HCT116 (cell line): ENCODE measurements around the gene TTC27. TPM values are rescaled to one million over a fixed set of nuclear protein-coding genes. Genes with fewer than 3 reads are reported as not detected.

Source experiments
- ATAC-seq: fragments of 200-7000 bp; cut with Tn5 transposase; 2 replicates; pipeline ENCODE4 v1.9.1; 2020; ENCODE audit warnings: mild to moderate bottlenecking, moderate library complexity
- BruUV-seq: library from RNA; stranded (reverse); fragments of 400-500 nt; replicated peaks from 2 replicates; lab custom pipeline; 2021; lab: Mats Ljungman, UMichigan
- CTCF ChIA-PET: fragments of 300-600 bp; sonication (Branson Sonifier 250); formaldehyde crosslinking; loops from one replicate; lab custom pipeline; 2021; ENCODE audit warnings: antibody characterized with exemption; lab: Charles Lee
- POLR2A ChIA-PET: fragments of 300-600, 350-600 bp; sonication (Branson Sonifier 250); formaldehyde crosslinking; loops from one replicate; lab custom pipeline; 2021; ENCODE audit warnings: antibody characterized with exemption; lab: Charles Lee
- RAD21 ChIA-PET, 2 experiments: fragments of 300-600 bp; sonication (Branson Sonifier 250); formaldehyde crosslinking; loops; one replicate each; lab custom pipeline; 2023; ENCODE audit warnings: low total read pairs in 2 of 2; ENCODE audit not compliant: uncharacterized antibody in 2 of 2, unreplicated experiment in 2 of 2, low non-redundant PET in 1 of 2; lab: Charles Lee
- DNase-seq: peaks from one replicate; pipeline ENCODE4 v3.0.0-alpha.2; 2010; ENCODE audit warnings: low read depth, low spot score
- H2AFZ ChIP-seq: fragments of 200-600 bp; shearing (Covaris generic), sonication (generic); 2 replicates; pipeline ENCODE4 v1.6.1; 2017; ENCODE audit warnings: low read depth, mixed run types, mixed read lengths, antibody characterized with exemption, low read length; ENCODE audit not compliant: poor library complexity, severe bottlenecking
- H3K27ac ChIP-seq: 2 replicates; pipeline ENCODE4 v1.5.1; 2012; ENCODE audit warnings: low read depth, low read length
- H3K27me3 ChIP-seq: fragments of 200-600 bp; sonication (generic); 2 replicates; pipeline ENCODE4 v1.6.1; 2016; ENCODE audit warnings: mixed run types, low read length, mixed read lengths; ENCODE audit not compliant: insufficient read depth
- H3K36me3 ChIP-seq, 2 experiments: fragments of 200-500 bp in 1 of 2; fragments of 200-600 bp in 1 of 2; sonication (Bioruptor generic) in 1 of 2; sonication (generic) in 1 of 2; 2 replicates each; pipeline versions ENCODE4 v1.5.1 to v1.6.1; 2014 to 2016; ENCODE audit warnings: low read length in 2 of 2, inconsistent platforms in 1 of 2, mixed read lengths in 1 of 2, mixed run types in 1 of 2; ENCODE audit not compliant: insufficient read depth in 2 of 2, control insufficient read depth in 1 of 2
- H3K4me1 ChIP-seq, 2 experiments: fragments of 200-600 bp in 1 of 2; sonication (generic) in 1 of 2; 2 replicates each; pipeline versions ENCODE4 v1.5.1 to v1.6.1; 2012 to 2017; ENCODE audit warnings: low read length in 2 of 2, inconsistent platforms in 1 of 2, mild to moderate bottlenecking in 1 of 2, mixed read lengths in 1 of 2, mixed run types in 1 of 2, moderate library complexity in 1 of 2; ENCODE audit not compliant: insufficient read depth in 2 of 2, control insufficient read depth in 1 of 2
- H3K4me2 ChIP-seq: fragments of 200-600 bp; sonication (generic); 2 replicates; pipeline ENCODE4 v1.6.1; 2017; ENCODE audit warnings: mixed run types, low read length, mixed read lengths
- H3K4me3 ChIP-seq, 2 experiments: fragments of 200-600 bp in 1 of 2; sonication (generic) in 1 of 2; replicated peaks in 1 of 2; 2 replicates each; pipeline ENCODE4 v1.5.1; 2011 to 2016; ENCODE audit warnings: low read length in 2 of 2, control low read depth in 1 of 2, low read depth in 1 of 2, mild to moderate bottlenecking in 1 of 2, mixed read lengths in 1 of 2, mixed run types in 1 of 2
- H3K79me2 ChIP-seq: fragments of 200-600 bp; sonication (generic); 2 replicates; pipeline ENCODE4 v1.6.1; 2017; ENCODE audit warnings: mild to moderate bottlenecking, mixed run types, low read length, moderate library complexity, mixed read lengths; ENCODE audit not compliant: insufficient read depth
- H3K9ac ChIP-seq: fragments of 200-600 bp; sonication (generic); 2 replicates; pipeline ENCODE4 v1.6.1; 2016; ENCODE audit warnings: low read length, mixed read lengths
- H3K9me2 ChIP-seq: fragments of 200-600 bp; sonication (generic), shearing (Covaris generic); 2 replicates; pipeline ENCODE4 v1.6.1; 2017; ENCODE audit warnings: mixed run types, mild to moderate bottlenecking, moderate library complexity; ENCODE audit not compliant: insufficient read depth
- H3K9me3 ChIP-seq, 2 experiments: fragments of 200-500 bp in 1 of 2; fragments of 200-600 bp in 1 of 2; sonication (Bioruptor generic) in 1 of 2; sonication (generic) in 1 of 2; 2 replicates each; pipeline ENCODE4 v1.6.1; 2014 to 2017; ENCODE audit warnings: low read length in 2 of 2, mixed read lengths in 2 of 2, inconsistent platforms in 1 of 2, low read depth in 1 of 2, mild to moderate bottlenecking in 1 of 2, mixed run types in 1 of 2, moderate library complexity in 1 of 2; ENCODE audit not compliant: control insufficient read depth in 1 of 2, insufficient read depth in 1 of 2
- H4K20me1 ChIP-seq: fragments of 200-600 bp; sonication (generic), shearing (Covaris generic); 2 replicates; pipeline ENCODE4 v1.6.1; 2017; ENCODE audit warnings: mixed run types, mild to moderate bottlenecking, moderate library complexity; ENCODE audit not compliant: insufficient read depth
- EGR1 ChIP-seq: IDR thresholded peaks from 2 replicates; pipeline ENCODE4 v1.6.1; 2012; ENCODE audit warnings: low read depth
- ELF1 ChIP-seq: IDR thresholded peaks from 2 replicates; pipeline ENCODE4 v1.6.1; 2012; ENCODE audit warnings: low read depth, borderline replicate concordance
- EZH2 ChIP-seq: fragments of 200-600 bp; sonication (generic); IDR thresholded peaks from 2 replicates; pipeline ENCODE4 v1.6.1; 2017; ENCODE audit warnings: antibody characterized with exemption, mixed run types
- EZH2phosphoT487 ChIP-seq: fragments of 200-600 bp; IDR thresholded peaks from 2 replicates; pipeline ENCODE4 v1.6.1; 2018; ENCODE audit warnings: antibody characterized with exemption, borderline replicate concordance
- JUND ChIP-seq: IDR thresholded peaks from 2 replicates; pipeline ENCODE4 v1.6.1; 2012
- POLR2A ChIP-seq: IDR thresholded peaks from 2 replicates; pipeline ENCODE4 v1.7.0; 2011; ENCODE audit warnings: borderline replicate concordance; ENCODE audit not compliant: insufficient read depth, insufficient read length; ENCODE audit errors: extremely low read depth
- POLR2AphosphoS5 ChIP-seq: IDR thresholded peaks from 2 replicates; pipeline ENCODE4 v1.6.1; 2011; ENCODE audit warnings: mild to moderate bottlenecking, low read depth, low read length, moderate library complexity
- RAD21 ChIP-seq: IDR thresholded peaks from 2 replicates; pipeline ENCODE4 v1.6.1; 2012; ENCODE audit warnings: low read depth, mild to moderate bottlenecking
- SIN3A ChIP-seq: IDR thresholded peaks from 2 replicates; pipeline ENCODE4 v1.6.1; 2012; ENCODE audit warnings: low read depth
- SP1 ChIP-seq: IDR thresholded peaks from 2 replicates; pipeline ENCODE4 v1.6.1; 2012; ENCODE audit warnings: low read depth
- SRF ChIP-seq: IDR thresholded peaks from 2 replicates; pipeline ENCODE4 v1.6.1; 2012; ENCODE audit warnings: low read depth
- TCF7L2 ChIP-seq: IDR thresholded peaks from 2 replicates; pipeline ENCODE4 v1.7.0; 2011; ENCODE audit warnings: borderline replicate concordance, inconsistent platforms; ENCODE audit not compliant: insufficient read depth, insufficient read length; ENCODE audit errors: extremely low read depth
- YY1 ChIP-seq: IDR thresholded peaks from 2 replicates; pipeline ENCODE4 v1.6.1; 2011; ENCODE audit warnings: low read length, low read depth, moderate library complexity, mild to moderate bottlenecking; ENCODE audit not compliant: insufficient replicate concordance; ENCODE audit errors: extremely low read depth
- ZFX ChIP-seq: fragments of 450-650 bp; IDR thresholded peaks from 2 replicates; pipeline ENCODE4 v1.6.1; 2017
- ZNF274 ChIP-seq: fragments of 200-500 bp; sonication (Bioruptor generic); IDR thresholded peaks from 2 replicates; pipeline ENCODE4 v1.6.1; 2014; ENCODE audit warnings: mild to moderate bottlenecking, low read depth, low read length, inconsistent platforms
- intact Hi-C: fragments of 100-400 bp; cut with micrococcal nuclease; formaldehyde crosslinking; loops from 2 replicates; pipeline ENCODE4 v1.10.0; 2022
- total RNA-seq: library from RNA; stranded (reverse); gene quantifications from one replicate; pipeline ENCODE4 v1.2.1, GENCODE V29; 2021; ENCODE audit not compliant: unreplicated experiment
- TF ChIP-seq, protein P1 (sequence below): IDR thresholded peaks from 2 replicates; pipeline ENCODE4 v1.6.1; 2011; ENCODE audit warnings: mild to moderate bottlenecking, low read length, moderate library complexity; ENCODE audit not compliant: insufficient replicate concordance; ENCODE audit errors: extremely low read depth
- TF ChIP-seq, protein P2 (sequence below): IDR thresholded peaks from 2 replicates; pipeline ENCODE4 v1.6.1; 2012
- TF ChIP-seq, protein P3 (sequence below), 3 experiments: fragments of 200-600 bp in 1 of 3; sonication (generic) in 1 of 3; IDR thresholded peaks in 2 of 3; conservative IDR thresholded peaks in 1 of 3; 2 replicates each; pipeline ENCODE4 v1.5.1; 2012 to 2017; ENCODE audit warnings: low read depth in 2 of 3, low read length in 2 of 3, antibody characterized with exemption in 1 of 3, borderline replicate concordance in 1 of 3, control low read depth in 1 of 3, mild to moderate bottlenecking in 1 of 3, mixed read lengths in 1 of 3, mixed run types in 1 of 3, moderate library complexity in 1 of 3; ENCODE audit not compliant: insufficient read depth in 1 of 3
- TF ChIP-seq, protein P4 (sequence below): IDR thresholded peaks from 2 replicates; pipeline ENCODE4 v1.6.1; 2012
- TF ChIP-seq, protein P5 (sequence below): IDR thresholded peaks from 2 replicates; pipeline ENCODE4 v1.6.1; 2012; ENCODE audit warnings: low read depth

The TTC27 gene
- total RNA-seq, 1 experiment from 2014 or later = 24.4 TPM

DNA sequence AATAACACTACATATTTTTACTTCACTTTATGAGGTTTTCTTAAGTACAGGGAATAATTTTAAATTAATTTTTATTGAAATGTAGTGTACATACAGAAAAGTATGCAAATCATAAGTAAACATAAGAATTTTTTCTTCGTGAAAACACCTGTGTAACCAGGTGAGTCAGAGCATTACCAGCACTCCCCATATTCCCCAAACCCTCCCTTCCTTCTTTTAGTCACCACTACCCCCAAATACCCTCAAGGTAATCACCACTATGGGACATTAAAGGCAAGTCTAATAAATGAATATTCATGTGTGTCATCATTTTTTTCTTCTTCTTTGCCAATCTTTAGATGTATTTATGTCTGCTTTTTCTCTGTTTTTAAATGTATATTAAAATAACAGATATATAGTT is 179.0 kb downstream of the TTC27 start:
- POLR2A ChIA-PET = no interaction called here
- TF ChIP-seq RAD21 (no peak), EZH2 (no peak), SP1 (no peak), POLR2AphosphoS5 (no peak), POLR2A (no peak), TCF7L2 (no peak), EZH2phosphoT487 (no peak), JUND (no peak), ZFX (no peak), SRF (no peak), ELF1 (no peak), SIN3A (no peak), ZNF274 (no peak), YY1 (no peak), EGR1 (no peak)
- TF ChIP-seq, protein P1, sequence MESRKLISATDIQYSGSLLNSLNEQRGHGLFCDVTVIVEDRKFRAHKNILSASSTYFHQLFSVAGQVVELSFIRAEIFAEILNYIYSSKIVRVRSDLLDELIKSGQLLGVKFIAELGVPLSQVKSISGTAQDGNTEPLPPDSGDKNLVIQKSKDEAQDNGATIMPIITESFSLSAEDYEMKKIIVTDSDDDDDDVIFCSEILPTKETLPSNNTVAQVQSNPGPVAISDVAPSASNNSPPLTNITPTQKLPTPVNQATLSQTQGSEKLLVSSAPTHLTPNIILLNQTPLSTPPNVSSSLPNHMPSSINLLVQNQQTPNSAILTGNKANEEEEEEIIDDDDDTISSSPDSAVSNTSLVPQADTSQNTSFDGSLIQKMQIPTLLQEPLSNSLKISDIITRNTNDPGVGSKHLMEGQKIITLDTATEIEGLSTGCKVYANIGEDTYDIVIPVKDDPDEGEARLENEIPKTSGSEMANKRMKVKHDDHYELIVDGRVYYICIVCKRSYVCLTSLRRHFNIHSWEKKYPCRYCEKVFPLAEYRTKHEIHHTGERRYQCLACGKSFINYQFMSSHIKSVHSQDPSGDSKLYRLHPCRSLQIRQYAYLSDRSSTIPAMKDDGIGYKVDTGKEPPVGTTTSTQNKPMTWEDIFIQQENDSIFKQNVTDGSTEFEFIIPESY = no peak
- TF ChIP-seq, protein P2, sequence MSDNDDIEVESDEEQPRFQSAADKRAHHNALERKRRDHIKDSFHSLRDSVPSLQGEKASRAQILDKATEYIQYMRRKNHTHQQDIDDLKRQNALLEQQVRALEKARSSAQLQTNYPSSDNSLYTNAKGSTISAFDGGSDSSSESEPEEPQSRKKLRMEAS = no peak
- TF ChIP-seq, protein P3, sequence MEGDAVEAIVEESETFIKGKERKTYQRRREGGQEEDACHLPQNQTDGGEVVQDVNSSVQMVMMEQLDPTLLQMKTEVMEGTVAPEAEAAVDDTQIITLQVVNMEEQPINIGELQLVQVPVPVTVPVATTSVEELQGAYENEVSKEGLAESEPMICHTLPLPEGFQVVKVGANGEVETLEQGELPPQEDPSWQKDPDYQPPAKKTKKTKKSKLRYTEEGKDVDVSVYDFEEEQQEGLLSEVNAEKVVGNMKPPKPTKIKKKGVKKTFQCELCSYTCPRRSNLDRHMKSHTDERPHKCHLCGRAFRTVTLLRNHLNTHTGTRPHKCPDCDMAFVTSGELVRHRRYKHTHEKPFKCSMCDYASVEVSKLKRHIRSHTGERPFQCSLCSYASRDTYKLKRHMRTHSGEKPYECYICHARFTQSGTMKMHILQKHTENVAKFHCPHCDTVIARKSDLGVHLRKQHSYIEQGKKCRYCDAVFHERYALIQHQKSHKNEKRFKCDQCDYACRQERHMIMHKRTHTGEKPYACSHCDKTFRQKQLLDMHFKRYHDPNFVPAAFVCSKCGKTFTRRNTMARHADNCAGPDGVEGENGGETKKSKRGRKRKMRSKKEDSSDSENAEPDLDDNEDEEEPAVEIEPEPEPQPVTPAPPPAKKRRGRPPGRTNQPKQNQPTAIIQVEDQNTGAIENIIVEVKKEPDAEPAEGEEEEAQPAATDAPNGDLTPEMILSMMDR (IDR thresholded peaks at IDR 0.05 in 2 of 3, conservative IDR thresholded peaks at IDR 0.05 in 1 of 3; ENCODE audit: borderline replicate concordance in 1 of 3, insufficient read depth in 1 of 3, low read depth in 2 of 3, low read length in 2 of 3) = no peak
- TF ChIP-seq, protein P4, sequence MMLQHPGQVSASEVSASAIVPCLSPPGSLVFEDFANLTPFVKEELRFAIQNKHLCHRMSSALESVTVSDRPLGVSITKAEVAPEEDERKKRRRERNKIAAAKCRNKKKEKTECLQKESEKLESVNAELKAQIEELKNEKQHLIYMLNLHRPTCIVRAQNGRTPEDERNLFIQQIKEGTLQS = no peak
- TF ChIP-seq, protein P5, sequence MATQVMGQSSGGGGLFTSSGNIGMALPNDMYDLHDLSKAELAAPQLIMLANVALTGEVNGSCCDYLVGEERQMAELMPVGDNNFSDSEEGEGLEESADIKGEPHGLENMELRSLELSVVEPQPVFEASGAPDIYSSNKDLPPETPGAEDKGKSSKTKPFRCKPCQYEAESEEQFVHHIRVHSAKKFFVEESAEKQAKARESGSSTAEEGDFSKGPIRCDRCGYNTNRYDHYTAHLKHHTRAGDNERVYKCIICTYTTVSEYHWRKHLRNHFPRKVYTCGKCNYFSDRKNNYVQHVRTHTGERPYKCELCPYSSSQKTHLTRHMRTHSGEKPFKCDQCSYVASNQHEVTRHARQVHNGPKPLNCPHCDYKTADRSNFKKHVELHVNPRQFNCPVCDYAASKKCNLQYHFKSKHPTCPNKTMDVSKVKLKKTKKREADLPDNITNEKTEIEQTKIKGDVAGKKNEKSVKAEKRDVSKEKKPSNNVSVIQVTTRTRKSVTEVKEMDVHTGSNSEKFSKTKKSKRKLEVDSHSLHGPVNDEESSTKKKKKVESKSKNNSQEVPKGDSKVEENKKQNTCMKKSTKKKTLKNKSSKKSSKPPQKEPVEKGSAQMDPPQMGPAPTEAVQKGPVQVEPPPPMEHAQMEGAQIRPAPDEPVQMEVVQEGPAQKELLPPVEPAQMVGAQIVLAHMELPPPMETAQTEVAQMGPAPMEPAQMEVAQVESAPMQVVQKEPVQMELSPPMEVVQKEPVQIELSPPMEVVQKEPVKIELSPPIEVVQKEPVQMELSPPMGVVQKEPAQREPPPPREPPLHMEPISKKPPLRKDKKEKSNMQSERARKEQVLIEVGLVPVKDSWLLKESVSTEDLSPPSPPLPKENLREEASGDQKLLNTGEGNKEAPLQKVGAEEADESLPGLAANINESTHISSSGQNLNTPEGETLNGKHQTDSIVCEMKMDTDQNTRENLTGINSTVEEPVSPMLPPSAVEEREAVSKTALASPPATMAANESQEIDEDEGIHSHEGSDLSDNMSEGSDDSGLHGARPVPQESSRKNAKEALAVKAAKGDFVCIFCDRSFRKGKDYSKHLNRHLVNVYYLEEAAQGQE = no peak
- no peak overlapping the region for H3K4me3 ChIP-seq
- no peak overlapping the region for H3K27ac ChIP-seq
- H3K36me3 ChIP-seq = no peaks in the 10 kb centered on the region
- H3K27me3 ChIP-seq = no peaks in the 10 kb centered on the region
- H3K9ac ChIP-seq = no peak overlapping the region
- no peaks in the 10 kb centered on the region for H3K9me3 ChIP-seq
- no peaks in the 10 kb centered on the region for H3K9me2 ChIP-seq
- H3K4me2 ChIP-seq = no peak overlapping the region
- CTCF ChIA-PET = no interaction called here
- peaks cover 3 to 8% of the 10 kb centered on the region in 2 experiments; a peak in 3 of 4 replicates for H3K4me1 ChIP-seq
- RAD21 ChIA-PET = no interaction called here
- H4K20me1 ChIP-seq = no peaks in the 10 kb centered on the region
- no peak for ATAC-seq
- BruUV-seq = no TSS peak
- H2AFZ ChIP-seq = no peak overlapping the region
- H3K79me2 ChIP-seq = no peaks in the 10 kb centered on the region
- no peak for DNase-seq
- intact Hi-C loops = no loop called here
